ENCODE results near the gene PLEK. TPM values are rescaled to one million over a fixed set of nuclear protein-coding genes. Genes with fewer than 3 reads are reported as not detected.

The PLEK gene
- total RNA-seq, 1 donor from 2014 or later, result 9.4 TPM

- Histone ChIP-seq H3K9me3 (ENCODE audit: control insufficient read depth in 3 of 3, low read length in 3 of 3) (no peaks in the 10 kb centered on the region), H3K9ac (ENCODE audit: low read depth in 1 of 3, low read length in 3 of 3) (no peak overlapping the region), H3K27me3 (ENCODE audit: control insufficient read depth in 3 of 3, insufficient read depth in 3 of 3, low read length in 3 of 3) (no peaks in the 10 kb centered on the region), H3K36me3 (ENCODE audit: control insufficient read depth in 3 of 3, insufficient read depth in 3 of 3, low read length in 3 of 3) (no peaks in the 10 kb centered on the region), H3K4me1 (ENCODE audit: control insufficient read depth in 3 of 3, insufficient read depth in 3 of 3, low read length in 3 of 3) (no peaks in the 10 kb centered on the region), H3K4me3 (ENCODE audit: low read length in 3 of 3) (no peak overlapping the region), H3K27ac (ENCODE audit: low read depth, low read length) (no peak overlapping the region)
Measured at GRCh38 chr2:68420254-68420910, 55.3 kb downstream of the PLEK start.

- Histone ChIP-seq H3K27me3 (ENCODE audit: control insufficient read depth in 3 of 3, insufficient read depth in 3 of 3, low read length in 3 of 3) (no peaks in the 10 kb centered on the region), H3K9ac (ENCODE audit: low read depth in 1 of 3, low read length in 3 of 3) (no peak overlapping the region), H3K4me1 (ENCODE audit: control insufficient read depth in 3 of 3, insufficient read depth in 3 of 3, low read length in 3 of 3) (no peaks in the 10 kb centered on the region), H3K27ac (ENCODE audit: low read depth, low read length) (no peak overlapping the region), H3K9me3 (ENCODE audit: control insufficient read depth in 3 of 3, low read length in 3 of 3) (no peaks in the 10 kb centered on the region), H3K36me3 (ENCODE audit: control insufficient read depth in 3 of 3, insufficient read depth in 3 of 3, low read length in 3 of 3) (no peaks in the 10 kb centered on the region), H3K4me3 (ENCODE audit: low read length in 3 of 3) (no peak overlapping the region)
Measured at GRCh38 chr2:68423966-68424650, 59.0 kb downstream of the PLEK start.

DNA sequence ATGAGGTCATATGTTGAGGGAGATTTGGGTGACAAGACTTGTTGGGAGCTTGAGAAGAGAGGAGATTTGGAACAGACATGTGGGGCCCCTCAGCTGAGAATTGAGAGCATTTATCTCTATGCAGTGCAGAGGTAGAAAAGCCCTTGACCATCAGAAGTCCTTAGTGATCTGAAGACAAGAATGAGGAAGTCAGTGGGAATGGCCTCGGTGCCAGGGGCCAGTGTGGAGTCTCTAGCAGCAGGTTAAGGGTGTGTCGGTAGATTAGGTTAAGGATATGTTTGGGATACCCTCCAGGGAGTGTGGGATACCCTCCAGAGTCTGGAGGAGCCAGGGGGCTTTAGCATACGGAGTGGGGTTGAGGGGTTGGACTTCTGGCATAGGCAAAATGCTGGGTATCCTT, 60.4 kb downstream of the PLEK start:
- no peak overlapping the region for H3K4me3 ChIP-seq (ENCODE audit: low read length in 3 of 3)
- H3K9me3 ChIP-seq (ENCODE audit: control insufficient read depth in 3 of 3, low read length in 3 of 3), result no peaks in the 10 kb centered on the region
- H3K27me3 ChIP-seq (ENCODE audit: control insufficient read depth in 3 of 3, insufficient read depth in 3 of 3, low read length in 3 of 3), result no peaks in the 10 kb centered on the region
- H3K27ac ChIP-seq (ENCODE audit: low read depth, low read length), result no peak overlapping the region
- no peak overlapping the region for H3K9ac ChIP-seq (ENCODE audit: low read depth in 1 of 3, low read length in 3 of 3)
- no peaks in the 10 kb centered on the region for H3K4me1 ChIP-seq (ENCODE audit: control insufficient read depth in 3 of 3, insufficient read depth in 3 of 3, low read length in 3 of 3)
- H3K36me3 ChIP-seq (ENCODE audit: control insufficient read depth in 3 of 3, insufficient read depth in 3 of 3, low read length in 3 of 3), result no peaks in the 10 kb centered on the region

DNA sequence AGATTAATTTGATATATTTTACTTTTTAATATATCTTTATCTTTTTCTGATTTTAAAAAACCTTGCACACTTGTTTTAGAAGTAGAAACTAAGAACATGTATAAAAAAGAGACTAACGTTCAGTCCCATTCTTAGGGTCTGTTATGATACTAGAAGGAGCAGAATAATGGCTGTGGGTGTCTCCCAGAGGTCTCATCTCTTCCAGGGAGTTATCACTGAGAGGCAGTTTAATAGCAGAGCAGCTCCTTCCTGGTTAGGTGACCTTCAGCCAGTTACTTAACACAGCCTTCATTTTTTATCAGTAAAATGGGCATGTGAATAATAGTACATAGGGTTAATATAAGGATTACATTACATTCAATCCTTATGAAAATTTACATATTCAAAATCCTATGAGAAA, 61.4 kb downstream of the PLEK start:
- Histone ChIP-seq H3K4me1 (ENCODE audit: control insufficient read depth in 3 of 3, insufficient read depth in 3 of 3, low read length in 3 of 3) (no peaks in the 10 kb centered on the region), H3K4me3 (ENCODE audit: low read length in 3 of 3) (no peak overlapping the region), H3K9me3 (ENCODE audit: control insufficient read depth in 3 of 3, low read length in 3 of 3) (no peaks in the 10 kb centered on the region), H3K27me3 (ENCODE audit: control insufficient read depth in 3 of 3, insufficient read depth in 3 of 3, low read length in 3 of 3) (no peaks in the 10 kb centered on the region), H3K36me3 (ENCODE audit: control insufficient read depth in 3 of 3, insufficient read depth in 3 of 3, low read length in 3 of 3) (no peaks in the 10 kb centered on the region), H3K9ac (ENCODE audit: low read depth in 1 of 3, low read length in 3 of 3) (no peak overlapping the region), H3K27ac (ENCODE audit: low read depth, low read length) (no peak overlapping the region)

DNA sequence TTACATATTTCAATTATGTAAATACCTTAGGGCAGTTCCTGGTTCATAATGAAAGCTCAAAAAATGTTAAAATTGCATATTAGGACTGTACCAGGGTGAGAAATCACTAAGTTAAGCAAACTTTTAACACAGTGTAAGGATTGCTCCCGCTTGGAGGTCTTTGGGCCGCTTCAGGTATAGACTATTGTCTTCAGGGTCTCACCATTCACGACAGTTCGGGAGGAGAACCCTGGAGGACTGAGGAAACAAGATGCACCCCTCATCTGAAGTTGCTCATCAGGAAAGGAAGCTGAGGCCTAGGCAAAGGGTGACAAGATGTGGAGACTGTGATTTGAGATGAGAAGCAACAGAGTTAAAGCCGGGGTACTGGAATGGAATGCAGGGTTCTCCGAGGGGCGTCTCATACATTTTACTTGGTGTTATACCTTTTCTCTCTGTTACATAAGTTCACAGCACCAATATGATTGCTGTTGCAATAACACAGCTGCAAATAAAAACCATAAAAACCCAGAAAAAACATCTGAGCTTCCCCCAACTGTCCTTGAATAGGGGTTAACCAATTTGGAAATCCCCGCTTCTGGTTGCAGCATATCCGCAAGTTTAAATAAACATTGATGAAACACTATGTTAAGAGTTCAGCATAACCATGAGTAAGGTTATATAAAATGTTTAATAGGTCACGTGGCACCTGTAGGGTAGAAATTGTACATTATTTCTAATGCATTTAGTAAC, 61.9 kb downstream of the PLEK start:
- H3K9ac ChIP-seq (ENCODE audit: low read depth in 1 of 3, low read length in 3 of 3), result no peak overlapping the region
- no peaks in the 10 kb centered on the region for H3K36me3 ChIP-seq (ENCODE audit: control insufficient read depth in 3 of 3, insufficient read depth in 3 of 3, low read length in 3 of 3)
- no peak overlapping the region for H3K4me3 ChIP-seq (ENCODE audit: low read length in 3 of 3)
- no peak overlapping the region for H3K27ac ChIP-seq (ENCODE audit: low read depth, low read length)
- no peaks in the 10 kb centered on the region for H3K9me3 ChIP-seq (ENCODE audit: control insufficient read depth in 3 of 3, low read length in 3 of 3)
- H3K4me1 ChIP-seq (ENCODE audit: control insufficient read depth in 3 of 3, insufficient read depth in 3 of 3, low read length in 3 of 3), result no peaks in the 10 kb centered on the region
- no peaks in the 10 kb centered on the region for H3K27me3 ChIP-seq (ENCODE audit: control insufficient read depth in 3 of 3, insufficient read depth in 3 of 3, low read length in 3 of 3)

GRCh38 chr2:68428126-68428525, 63.0 kb downstream of the PLEK start:
- Histone ChIP-seq H3K27ac (ENCODE audit: low read depth, low read length) (no peak overlapping the region), H3K4me3 (ENCODE audit: low read length in 3 of 3) (no peak overlapping the region), H3K9me3 (ENCODE audit: control insufficient read depth in 3 of 3, low read length in 3 of 3) (no peaks in the 10 kb centered on the region), H3K27me3 (ENCODE audit: control insufficient read depth in 3 of 3, insufficient read depth in 3 of 3, low read length in 3 of 3) (peaks cover 0 to 2% (median 0%) of the 10 kb centered on the region in 3 donors), H3K36me3 (ENCODE audit: control insufficient read depth in 3 of 3, insufficient read depth in 3 of 3, low read length in 3 of 3) (no peaks in the 10 kb centered on the region), H3K4me1 (ENCODE audit: control insufficient read depth in 3 of 3, insufficient read depth in 3 of 3, low read length in 3 of 3) (no peaks in the 10 kb centered on the region), H3K9ac (ENCODE audit: low read depth in 1 of 3, low read length in 3 of 3) (no peak overlapping the region)

DNA sequence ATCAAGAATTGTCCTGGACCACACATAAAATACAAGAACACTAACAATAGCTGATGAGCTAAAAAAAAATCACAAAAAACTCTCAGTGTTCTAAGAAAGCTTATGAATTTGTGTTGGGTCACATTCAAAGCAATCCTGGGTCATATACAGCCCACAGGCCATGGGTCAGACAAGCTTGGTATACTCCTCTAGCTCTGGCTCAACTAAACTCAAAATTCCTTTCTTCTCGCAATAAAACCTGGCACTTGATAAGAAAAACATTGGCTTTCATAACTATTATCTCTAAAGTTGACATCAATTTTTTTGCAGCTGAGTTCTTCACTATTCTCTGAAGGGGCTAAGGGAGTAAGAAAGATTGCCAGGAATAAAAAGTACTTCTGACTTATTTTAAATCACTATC, 63.7 kb downstream of the PLEK start:
- Histone ChIP-seq H3K27me3 (ENCODE audit: control insufficient read depth in 3 of 3, insufficient read depth in 3 of 3, low read length in 3 of 3) (peaks cover 0 to 2% (median 0%) of the 10 kb centered on the region in 3 donors), H3K4me1 (ENCODE audit: control insufficient read depth in 3 of 3, insufficient read depth in 3 of 3, low read length in 3 of 3) (no peaks in the 10 kb centered on the region), H3K9ac (ENCODE audit: low read depth in 1 of 3, low read length in 3 of 3) (no peak overlapping the region), H3K9me3 (ENCODE audit: control insufficient read depth in 3 of 3, low read length in 3 of 3) (no peaks in the 10 kb centered on the region), H3K36me3 (ENCODE audit: control insufficient read depth in 3 of 3, insufficient read depth in 3 of 3, low read length in 3 of 3) (no peaks in the 10 kb centered on the region), H3K4me3 (ENCODE audit: low read length in 3 of 3) (no peak overlapping the region), H3K27ac (ENCODE audit: low read depth, low read length) (no peak overlapping the region)

- Histone ChIP-seq H3K4me3 (ENCODE audit: low read length in 3 of 3) (no peak overlapping the region), H3K4me1 (ENCODE audit: control insufficient read depth in 3 of 3, insufficient read depth in 3 of 3, low read length in 3 of 3) (no peaks in the 10 kb centered on the region), H3K27ac (ENCODE audit: low read depth, low read length) (no peak overlapping the region), H3K9me3 (ENCODE audit: control insufficient read depth in 3 of 3, low read length in 3 of 3) (no peaks in the 10 kb centered on the region), H3K36me3 (ENCODE audit: control insufficient read depth in 3 of 3, insufficient read depth in 3 of 3, low read length in 3 of 3) (no peaks in the 10 kb centered on the region), H3K9ac (ENCODE audit: low read depth in 1 of 3, low read length in 3 of 3) (no peak overlapping the region), H3K27me3 (ENCODE audit: control insufficient read depth in 3 of 3, insufficient read depth in 3 of 3, low read length in 3 of 3) (peaks cover 0 to 2% (median 0%) of the 10 kb centered on the region in 3 donors)
Measured at GRCh38 chr2:68429311-68429826, 64.3 kb downstream of the PLEK start.

- Histone ChIP-seq H3K9ac (ENCODE audit: low read depth in 1 of 3, low read length in 3 of 3) (no peak overlapping the region), H3K4me3 (ENCODE audit: low read length in 3 of 3) (no peak overlapping the region), H3K4me1 (ENCODE audit: control insufficient read depth in 3 of 3, insufficient read depth in 3 of 3, low read length in 3 of 3) (peaks cover 3 to 9% (median 3%) of the 10 kb centered on the region in 3 donors), H3K27ac (ENCODE audit: low read depth, low read length) (no peak overlapping the region), H3K36me3 (ENCODE audit: control insufficient read depth in 3 of 3, insufficient read depth in 3 of 3, low read length in 3 of 3) (no peaks in the 10 kb centered on the region), H3K9me3 (ENCODE audit: control insufficient read depth in 3 of 3, low read length in 3 of 3) (no peaks in the 10 kb centered on the region), H3K27me3 (ENCODE audit: control insufficient read depth in 3 of 3, insufficient read depth in 3 of 3, low read length in 3 of 3) (peaks cover 0 to 2% (median 0%) of the 10 kb centered on the region in 3 donors)
Measured at GRCh38 chr2:68431316-68431972, 66.4 kb downstream of the PLEK start.

Measured in skeletal muscle tissue (tissue), 4 donors.